CD4-positive, alpha-beta T cell treated with Interleukin-4 for 4 hours (primary cell): Measurements from ENCODE around the gene DCBLD1.
"Not testable (repeated sequence)": the region's sequence is repeated elsewhere in the genome, so short reads cannot be mapped to it uniquely, and the experiment has no call there.

Experiments
- DNase-seq: peaks from one replicate; pipeline ENCODE4 v3.0.0-alpha.2; 2020

The DCBLD1 gene

GRCh38 chr6:117482240-117483003 lies at the start of gene DCBLD1:
TSS of gene DCBLD1 (plus strand) at chr6:117482674. CDS start at chr6:117482782, 108 bp downstream.
- DNase-seq: peak; percentile 45

GRCh38 chr6:117440706-117441525 lies 41.6 kb upstream of the DCBLD1 start:
- no peak for DNase-seq

GRCh38 chr6:117441824-117442264 lies 40.6 kb upstream of the DCBLD1 start:
- no peak for DNase-seq

- not testable (repeated sequence) for DNase-seq
Observed at GRCh38 chr6:117442313-117442712, 40.2 kb upstream of the DCBLD1 start.

DNA sequence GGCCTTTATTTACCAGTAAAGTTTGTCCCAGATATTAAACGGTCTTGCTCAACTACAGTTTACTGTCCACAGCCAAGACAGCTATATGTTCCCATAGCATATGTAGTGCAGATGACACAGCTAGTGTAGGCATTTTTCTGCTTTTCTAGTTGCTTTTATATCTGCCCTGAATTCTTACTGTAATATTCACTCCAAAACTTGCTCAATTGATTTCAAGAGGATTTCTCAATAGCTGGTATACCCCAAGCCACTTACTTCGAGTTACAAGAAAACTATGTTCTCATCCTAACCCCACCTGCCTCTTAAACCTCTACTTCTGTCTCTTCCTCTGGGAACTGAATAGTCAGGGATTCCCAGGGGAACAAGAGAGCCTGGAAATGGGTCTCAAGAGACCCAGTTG lies 37.9 kb upstream of the DCBLD1 start:
- no peak for DNase-seq

GRCh38 chr6:117446861-117447260 lies 35.6 kb upstream of the DCBLD1 start:
- DNase-seq: no peak

DNA sequence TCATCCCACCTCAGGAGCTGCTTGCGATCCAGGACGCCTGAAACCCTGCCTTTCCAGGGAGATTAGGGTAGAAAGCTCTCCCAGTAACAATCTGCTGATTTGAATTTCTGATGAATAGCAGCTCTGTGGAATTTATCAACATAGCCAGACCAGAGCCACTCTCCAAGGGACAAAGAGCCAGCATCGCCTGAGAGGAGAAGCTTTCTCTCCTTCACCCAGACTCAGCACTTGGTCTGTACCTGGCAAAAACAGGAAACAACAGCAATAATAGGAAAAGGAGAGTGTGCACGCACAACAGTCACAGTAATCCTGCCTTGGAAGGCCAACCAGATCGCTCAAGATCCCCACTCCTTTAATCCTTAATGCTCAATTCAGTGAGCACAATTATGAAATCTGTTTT lies 34.5 kb upstream of the DCBLD1 start:
- DNase-seq: no peak

GRCh38 chr6:117448732-117449485 lies 33.6 kb upstream of the DCBLD1 start:
- DNase-seq: no peak

- peak; percentile 62 for DNase-seq
Observed at GRCh38 chr6:117449549-117450439, 32.7 kb upstream of the DCBLD1 start.

- no peak for DNase-seq
Observed at GRCh38 chr6:117451671-117452070, 30.8 kb upstream of the DCBLD1 start.

DNA sequence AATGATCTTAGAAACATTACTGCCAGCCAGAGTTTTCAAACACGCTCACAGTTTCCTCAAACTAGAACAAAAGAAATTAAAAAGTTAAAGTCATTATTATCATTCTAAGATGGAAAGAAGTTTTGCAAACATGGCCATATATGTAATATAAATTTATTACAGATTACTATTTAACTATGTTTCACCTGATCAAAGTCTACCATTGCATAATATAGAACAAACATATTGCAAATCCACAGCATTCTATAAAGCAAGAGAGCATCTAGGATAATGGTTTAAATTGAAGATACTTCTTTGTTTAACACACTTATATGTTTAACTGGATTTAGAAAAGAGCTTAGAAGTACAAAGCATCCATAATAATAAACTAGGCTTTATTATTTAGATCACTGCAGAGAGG lies 26.2 kb upstream of the DCBLD1 start:
- DNase-seq: no peak

- no peak for DNase-seq
Observed at GRCh38 chr6:117456998-117457397, 25.5 kb upstream of the DCBLD1 start.

DNA sequence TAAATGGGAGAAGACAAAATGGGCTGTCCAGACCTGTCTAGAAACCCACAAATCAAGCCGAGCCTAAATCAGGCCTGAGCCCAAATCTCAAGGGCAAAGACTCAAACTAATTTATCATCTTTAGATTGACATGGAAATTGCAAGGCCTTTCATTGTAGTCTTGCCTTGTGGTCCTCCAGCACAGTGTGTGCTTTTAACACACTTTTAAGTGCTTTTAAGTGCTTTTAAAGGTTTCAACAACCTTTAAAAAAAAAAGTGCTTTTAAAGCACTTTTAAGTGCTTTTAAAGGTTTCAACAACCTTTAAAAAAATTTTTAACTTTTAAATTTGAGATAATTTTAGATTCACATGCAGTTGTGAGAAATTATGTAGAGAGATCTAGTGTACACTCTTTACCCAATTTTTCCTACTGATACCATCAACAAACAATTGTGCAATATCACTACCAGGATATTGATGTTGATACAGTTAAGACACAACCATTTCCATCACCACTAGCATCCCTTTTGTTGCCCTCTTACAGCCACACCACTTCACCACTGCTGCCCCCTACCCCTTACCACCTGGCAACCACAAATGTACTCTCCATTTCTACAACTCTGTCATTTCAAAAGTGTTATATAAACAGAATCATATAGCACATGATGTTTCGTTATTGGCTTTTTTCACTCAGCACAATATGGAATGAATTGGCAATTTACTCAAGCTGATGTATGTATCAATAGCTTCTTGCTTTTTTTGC lies 23.1 kb upstream of the DCBLD1 start:
- DNase-seq: no peak

DNA sequence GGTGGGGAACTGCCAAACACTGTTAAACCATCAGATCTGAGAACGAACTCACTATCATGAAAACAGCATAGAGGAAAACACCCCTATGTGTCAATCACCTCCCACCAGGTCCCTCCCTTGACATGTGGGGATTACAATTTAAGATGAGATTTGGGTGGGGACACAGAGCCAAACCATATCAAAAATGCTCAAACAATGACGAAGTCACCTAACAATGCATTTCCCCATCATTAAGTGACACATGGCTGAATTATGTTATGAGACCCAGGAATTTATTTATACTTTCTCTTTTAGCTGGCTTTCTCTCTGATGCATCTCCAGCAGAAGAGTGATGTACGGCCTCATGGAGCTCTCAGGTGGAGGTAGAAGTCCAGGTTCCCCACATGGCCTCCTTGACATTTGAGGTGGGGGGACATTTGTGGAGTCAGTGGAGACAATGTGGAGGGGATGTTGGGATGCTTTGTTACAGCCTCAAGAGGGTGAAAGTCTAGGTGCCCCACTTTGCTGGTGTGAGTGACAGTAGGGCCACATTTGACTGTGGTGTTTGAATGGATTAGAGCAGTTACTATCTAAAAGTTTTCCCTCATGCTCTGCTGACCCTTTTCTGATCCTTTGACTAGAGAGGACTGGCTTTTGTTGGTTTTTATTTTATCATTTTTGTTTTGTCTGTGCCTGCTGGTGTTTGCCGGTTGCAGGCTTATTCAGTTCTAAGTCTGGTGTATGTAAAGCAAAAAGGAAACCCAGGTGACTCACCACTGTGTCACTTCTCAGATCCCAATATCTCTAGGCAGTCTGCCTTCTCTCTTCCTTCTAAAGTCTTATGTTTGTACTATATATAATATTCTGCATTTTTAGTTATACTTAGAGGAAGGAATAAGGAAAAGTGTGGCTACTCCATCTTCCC lies 18.5 kb upstream of the DCBLD1 start:
- DNase-seq: peak; percentile 19

GRCh38 chr6:117464700-117465099 lies 17.8 kb upstream of the DCBLD1 start:
- DNase-seq: no peak

DNA sequence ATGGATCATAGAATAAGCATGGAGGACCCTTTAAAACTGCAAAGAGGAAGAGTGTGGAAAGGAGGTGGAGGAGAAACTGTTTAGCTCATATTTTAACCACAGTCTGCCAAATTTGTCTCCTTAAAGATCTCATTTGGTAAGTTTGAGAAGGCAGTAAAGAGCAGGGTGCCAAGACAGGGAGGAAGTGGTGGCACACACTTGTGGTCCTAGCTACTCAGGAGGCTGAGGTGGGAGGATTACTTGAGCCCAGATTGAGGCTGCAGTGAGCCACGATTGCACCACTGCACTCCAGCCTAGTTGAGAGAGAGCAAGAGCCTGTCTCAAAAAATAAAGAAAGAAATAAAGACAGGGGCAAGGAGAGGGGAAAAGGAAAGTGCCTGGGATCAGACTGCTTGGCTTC lies 16.8 kb upstream of the DCBLD1 start:
- DNase-seq: no peak

DNA sequence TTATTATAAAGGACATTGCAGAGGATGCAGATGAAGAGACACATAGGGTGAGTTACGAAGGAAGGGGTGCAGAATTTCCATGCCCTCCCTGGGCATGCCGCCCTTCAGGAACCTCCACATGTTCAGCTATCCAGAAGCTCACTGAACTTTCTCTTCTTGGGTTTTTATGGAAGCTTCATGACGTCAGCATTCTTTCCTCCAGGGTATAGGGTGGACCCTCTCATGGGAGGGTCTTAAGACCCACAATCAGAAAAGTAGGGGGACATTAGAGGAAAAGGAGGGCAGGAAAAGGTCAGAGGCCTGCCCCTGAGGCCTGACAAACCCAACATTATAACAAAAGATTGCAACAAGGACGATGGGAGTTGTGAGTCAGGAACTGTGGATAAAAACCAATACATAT lies 14.6 kb upstream of the DCBLD1 start:
- no peak for DNase-seq

GRCh38 chr6:117468527-117468926 lies 13.9 kb upstream of the DCBLD1 start:
- DNase-seq: not testable (repeated sequence)

DNA sequence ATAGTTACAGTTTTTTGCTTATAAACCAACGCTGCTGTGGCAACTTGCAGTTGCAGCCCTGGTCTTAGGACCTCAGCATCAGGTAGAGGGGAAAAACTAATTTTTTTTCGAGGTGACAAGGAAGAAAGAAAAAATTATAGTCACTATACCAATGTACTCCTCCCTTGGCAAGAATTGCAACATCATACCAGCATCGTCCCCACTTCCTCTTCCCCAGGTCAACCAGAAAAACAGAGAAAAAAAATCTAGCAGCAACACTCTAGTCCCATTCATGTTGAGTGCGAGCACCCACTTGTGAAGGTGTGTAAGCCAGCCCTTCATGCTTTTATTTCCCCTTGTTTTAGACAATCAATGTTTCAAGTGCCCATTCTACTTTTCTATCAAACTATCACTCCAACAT lies 13.1 kb upstream of the DCBLD1 start:
- no peak for DNase-seq

GRCh38 chr6:117469791-117470190 lies 12.7 kb upstream of the DCBLD1 start:
- no peak for DNase-seq
